ENCODE data around the gene RANGRF. TPM values are rescaled to one million over a fixed set of nuclear protein-coding genes. Genes with fewer than 3 reads are reported as not detected.

RANGRF gene
- total and polyA plus RNA-seq, 9 of the 15 experiments (the other 6 are each of a cell fraction or from before 2014, with no cell fraction given) = 7.6 to 60.0 (median 16.0) TPM

DNA sequence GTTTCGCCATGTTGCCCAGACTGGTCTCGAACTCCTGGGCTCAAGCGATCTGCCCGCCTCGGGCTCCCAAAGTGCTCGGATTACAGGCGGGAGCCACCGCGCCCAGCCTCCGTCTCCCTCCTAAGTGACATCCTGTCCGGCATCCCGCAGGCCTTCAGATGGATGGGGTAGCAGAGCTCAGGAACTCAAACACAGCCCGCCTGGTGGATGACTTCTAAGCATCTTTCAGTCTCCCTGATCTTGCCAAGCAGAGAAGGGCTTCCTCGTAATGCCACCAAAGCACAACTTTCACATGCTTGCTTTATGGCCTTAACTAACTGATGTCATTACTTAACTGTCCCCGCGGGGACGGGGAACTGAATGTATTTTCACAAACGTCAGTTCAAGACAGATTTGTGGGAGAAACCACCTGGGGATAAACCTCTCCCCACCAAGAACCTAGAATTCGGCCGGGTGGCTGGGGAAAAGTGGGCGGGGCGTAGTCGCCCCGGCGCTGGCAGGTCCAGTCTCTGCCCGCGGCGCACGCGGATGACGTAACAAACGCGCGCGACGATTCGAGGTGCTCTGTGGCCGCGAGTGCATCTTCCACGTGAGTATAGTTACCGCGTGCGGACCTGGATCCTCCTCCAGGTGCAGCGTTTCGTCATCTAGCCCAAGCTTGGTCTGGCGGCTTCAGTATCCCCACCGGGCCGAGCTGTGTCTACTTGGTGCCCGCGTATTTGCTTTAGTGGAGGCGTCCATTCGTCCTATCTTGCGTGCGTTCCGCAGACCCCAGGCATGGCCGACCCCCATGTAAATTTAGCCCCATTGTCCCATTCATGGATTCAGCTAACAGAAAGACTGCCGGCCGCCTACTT is 39.5 kb upstream of the RANGRF start, which contains the start of gene PFAS (continued):
- TF ChIP-seq, protein P1, sequence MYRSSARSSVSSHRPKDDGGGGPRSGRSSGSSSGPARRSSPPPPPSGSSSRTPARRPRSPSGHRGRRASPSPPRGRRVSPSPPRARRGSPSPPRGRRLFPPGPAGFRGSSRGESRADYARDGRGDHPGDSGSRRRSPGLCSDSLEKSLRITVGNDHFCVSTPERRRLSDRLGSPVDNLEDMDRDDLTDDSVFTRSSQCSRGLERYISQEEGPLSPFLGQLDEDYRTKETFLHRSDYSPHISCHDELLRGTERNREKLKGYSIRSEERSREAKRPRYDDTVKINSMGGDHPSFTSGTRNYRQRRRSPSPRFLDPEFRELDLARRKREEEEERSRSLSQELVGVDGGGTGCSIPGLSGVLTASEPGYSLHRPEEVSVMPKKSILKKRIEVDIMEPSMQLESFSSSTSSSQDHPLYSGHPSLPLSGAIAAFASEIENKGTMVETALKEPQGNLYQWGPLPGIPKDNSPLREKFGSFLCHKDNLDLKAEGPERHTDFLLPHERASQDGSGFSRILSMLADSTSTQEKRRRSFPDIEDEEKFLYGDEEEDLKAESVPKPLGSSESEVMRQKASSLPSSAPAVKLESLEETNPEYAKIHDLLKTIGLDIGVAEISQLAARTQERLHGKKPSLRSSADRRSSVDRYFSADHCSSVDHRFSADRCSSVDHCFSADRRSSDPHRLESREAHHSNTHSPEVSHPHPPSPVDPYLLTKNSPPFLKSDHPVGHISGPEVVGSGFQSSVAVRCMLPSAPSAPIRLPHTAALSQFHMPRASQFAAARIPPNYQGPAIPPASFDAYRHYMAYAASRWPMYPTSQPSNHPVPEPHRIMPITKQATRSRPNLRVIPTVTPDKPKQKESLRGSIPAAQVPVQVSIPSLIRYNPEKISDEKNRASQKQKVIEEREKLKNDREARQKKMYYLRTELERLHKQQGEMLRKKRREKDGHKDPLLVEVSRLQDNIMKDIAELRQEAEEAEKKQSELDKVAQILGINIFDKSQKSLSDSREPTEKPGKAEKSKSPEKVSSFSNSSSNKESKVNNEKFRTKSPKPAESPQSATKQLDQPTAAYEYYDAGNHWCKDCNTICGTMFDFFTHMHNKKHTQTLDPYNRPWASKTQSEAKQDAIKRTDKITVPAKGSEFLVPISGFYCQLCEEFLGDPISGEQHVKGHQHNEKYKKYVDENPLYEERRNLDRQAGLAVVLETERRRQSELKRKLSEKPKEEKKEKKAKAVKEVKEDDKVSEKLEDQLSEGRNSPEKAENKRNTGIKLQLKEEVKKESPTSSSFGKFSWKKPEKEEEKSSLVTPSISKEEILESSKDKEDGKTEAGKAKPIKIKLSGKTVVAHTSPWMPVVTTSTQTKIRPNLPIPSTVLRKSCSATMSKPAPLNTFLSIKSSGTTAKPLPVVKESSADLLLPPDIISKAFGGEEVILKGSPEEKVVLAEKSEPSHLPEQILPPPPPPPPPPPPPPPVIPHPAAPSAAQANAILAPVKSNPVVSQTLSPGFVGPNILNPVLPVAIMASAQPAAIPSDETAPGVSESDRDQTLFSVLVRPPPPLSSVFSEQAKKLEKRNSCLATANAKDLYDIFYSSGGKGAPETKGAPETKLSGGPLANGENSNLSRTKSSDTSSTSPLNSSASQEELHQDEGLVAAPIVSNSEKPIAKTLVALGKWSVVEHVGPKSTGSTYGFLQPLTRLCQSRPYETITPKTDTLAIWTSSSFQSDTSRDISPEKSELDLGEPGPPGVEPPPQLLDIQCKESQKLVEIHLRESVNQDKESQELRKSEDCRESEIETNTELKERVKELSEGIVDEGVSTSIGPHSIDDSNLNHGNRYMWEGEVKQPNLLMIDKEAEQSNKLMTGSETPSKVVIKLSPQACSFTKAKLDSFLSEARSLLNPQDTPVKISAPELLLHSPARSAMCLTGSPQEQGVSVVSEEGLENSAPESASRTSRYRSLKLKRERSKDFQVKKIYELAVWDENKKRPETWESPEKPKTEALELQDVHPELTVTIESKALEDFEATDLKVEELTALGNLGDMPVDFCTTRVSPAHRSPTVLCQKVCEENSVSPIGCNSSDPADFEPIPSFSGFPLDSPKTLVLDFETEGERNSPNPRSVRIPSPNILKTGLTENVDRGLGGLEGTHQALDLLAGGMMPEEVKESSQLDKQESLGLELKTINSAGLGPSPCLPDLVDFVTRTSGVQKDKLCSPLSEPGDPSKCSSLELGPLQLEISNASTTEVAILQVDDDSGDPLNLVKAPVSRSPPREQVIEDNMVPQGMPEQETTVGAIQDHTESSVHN (IDR thresholded peaks at IDR 0.05; ENCODE audit: borderline replicate concordance in 1 of 2, low read depth in 1 of 2) = no peak
- TF ChIP-seq HDAC1 (IDR thresholded peaks at IDR 0.05) (peak in 1 of 2 experiments; percentile 98; a peak in 2 of 4 replicates), ZNF76 (CRISPR knock-in tag; IDR thresholded peaks at IDR 0.05; ENCODE audit: borderline replicate concordance) (no peak), GATA2 (CRISPR knock-in tag; IDR thresholded peaks at IDR 0.05) (no peak), ZKSCAN1 (IDR thresholded peaks at IDR 0.05; ENCODE audit: low read depth, low read length) (0 out of 2 replicates have a peak, but pooled peaks have one; percentile 24)
- TF ChIP-seq, protein P2, sequence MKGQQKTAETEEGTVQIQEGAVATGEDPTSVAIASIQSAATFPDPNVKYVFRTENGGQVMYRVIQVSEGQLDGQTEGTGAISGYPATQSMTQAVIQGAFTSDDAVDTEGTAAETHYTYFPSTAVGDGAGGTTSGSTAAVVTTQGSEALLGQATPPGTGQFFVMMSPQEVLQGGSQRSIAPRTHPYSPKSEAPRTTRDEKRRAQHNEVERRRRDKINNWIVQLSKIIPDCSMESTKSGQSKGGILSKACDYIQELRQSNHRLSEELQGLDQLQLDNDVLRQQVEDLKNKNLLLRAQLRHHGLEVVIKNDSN (CRISPR knock-in tag; IDR thresholded peaks at IDR 0.05) = peak; percentile 30; the same call in 1 of the 2 replicates
- TF ChIP-seq, protein P3, sequence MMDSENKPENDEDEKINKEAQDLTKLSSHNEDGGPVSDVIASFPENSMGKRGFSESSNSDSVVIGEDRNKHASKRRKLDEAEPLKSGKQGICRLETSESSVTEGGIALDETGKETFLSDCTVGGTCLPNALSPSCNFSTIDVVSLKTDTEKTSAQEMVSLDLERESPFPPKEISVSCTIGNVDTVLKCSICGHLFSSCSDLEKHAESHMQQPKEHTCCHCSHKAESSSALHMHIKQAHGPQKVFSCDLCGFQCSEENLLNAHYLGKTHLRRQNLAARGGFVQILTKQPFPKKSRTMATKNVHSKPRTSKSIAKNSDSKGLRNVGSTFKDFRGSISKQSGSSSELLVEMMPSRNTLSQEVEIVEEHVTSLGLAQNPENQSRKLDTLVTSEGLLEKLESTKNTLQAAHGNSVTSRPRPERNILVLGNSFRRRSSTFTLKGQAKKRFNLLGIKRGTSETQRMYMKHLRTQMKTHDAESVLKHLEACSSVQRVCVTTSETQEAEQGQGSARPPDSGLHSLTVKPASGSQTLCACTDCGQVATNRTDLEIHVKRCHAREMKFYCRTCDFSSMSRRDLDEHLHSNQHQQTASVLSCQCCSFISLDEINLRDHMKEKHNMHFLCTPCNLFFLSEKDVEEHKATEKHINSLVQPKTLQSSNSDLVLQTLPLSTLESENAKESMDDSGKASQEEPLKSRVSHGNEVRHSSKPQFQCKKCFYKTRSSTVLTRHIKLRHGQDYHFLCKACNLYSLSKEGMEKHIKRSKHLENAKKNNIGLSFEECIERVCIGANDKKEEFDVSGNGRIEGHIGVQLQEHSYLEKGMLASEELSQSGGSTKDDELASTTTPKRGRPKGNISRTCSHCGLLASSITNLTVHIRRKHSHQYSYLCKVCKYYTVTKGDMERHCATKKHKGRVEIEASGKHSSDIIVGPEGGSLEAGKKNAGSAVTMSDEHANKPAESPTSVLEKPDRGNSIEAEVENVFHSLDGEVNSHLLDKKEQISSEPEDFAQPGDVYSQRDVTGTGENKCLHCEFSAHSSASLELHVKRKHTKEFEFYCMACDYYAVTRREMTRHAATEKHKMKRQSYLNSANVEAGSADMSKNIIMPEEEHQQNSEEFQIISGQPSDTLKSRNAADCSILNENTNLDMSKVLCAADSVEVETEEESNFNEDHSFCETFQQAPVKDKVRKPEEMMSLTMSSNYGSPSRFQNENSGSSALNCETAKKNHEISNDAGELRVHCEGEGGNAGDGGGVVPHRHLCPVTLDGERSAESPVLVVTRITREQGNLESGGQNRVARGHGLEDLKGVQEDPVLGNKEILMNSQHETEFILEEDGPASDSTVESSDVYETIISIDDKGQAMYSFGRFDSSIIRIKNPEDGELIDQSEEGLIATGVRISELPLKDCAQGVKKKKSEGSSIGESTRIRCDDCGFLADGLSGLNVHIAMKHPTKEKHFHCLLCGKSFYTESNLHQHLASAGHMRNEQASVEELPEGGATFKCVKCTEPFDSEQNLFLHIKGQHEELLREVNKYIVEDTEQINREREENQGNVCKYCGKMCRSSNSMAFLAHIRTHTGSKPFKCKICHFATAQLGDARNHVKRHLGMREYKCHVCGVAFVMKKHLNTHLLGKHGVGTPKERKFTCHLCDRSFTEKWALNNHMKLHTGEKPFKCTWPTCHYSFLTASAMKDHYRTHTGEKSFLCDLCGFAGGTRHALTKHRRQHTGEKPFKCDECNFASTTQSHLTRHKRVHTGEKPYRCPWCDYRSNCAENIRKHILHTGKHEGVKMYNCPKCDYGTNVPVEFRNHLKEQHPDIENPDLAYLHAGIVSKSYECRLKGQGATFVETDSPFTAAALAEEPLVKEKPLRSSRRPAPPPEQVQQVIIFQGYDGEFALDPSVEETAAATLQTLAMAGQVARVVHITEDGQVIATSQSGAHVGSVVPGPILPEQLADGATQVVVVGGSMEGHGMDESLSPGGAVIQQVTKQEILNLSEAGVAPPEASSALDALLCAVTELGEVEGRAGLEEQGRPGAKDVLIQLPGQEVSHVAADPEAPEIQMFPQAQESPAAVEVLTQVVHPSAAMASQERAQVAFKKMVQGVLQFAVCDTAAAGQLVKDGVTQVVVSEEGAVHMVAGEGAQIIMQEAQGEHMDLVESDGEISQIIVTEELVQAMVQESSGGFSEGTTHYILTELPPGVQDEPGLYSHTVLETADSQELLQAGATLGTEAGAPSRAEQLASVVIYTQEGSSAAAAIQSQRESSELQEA (IDR thresholded peaks at IDR 0.05; ENCODE audit: low read depth) = no peak

Measured in K562 (cell line).